NCI-H82 treated with DMSO at 0.1 percent for 48 hours (cell line): ENCODE results near the gene POU4F3.

Experiments
- DNase-seq: peaks from one replicate; lab custom pipeline; 2025; ENCODE audit not compliant: unreplicated experiment; lab: John Stamatoyannopoulos, UW

POU4F3 gene

DNA sequence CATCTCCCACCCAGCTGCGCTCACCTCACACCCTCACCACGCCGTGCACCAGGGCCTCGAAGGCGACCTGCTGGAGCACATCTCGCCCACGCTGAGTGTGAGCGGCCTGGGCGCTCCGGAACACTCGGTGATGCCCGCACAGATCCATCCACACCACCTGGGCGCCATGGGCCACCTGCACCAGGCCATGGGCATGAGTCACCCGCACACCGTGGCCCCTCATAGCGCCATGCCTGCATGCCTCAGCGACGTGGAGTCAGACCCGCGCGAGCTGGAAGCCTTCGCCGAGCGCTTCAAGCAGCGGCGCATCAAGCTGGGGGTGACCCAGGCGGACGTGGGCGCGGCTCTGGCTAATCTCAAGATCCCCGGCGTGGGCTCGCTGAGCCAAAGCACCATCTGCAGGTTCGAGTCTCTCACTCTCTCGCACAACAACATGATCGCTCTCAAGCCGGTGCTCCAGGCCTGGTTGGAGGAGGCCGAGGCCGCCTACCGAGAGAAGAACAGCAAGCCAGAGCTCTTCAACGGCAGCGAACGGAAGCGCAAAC is 1.1 kb downstream of the POU4F3 start:
- no peak for DNase-seq

DNA sequence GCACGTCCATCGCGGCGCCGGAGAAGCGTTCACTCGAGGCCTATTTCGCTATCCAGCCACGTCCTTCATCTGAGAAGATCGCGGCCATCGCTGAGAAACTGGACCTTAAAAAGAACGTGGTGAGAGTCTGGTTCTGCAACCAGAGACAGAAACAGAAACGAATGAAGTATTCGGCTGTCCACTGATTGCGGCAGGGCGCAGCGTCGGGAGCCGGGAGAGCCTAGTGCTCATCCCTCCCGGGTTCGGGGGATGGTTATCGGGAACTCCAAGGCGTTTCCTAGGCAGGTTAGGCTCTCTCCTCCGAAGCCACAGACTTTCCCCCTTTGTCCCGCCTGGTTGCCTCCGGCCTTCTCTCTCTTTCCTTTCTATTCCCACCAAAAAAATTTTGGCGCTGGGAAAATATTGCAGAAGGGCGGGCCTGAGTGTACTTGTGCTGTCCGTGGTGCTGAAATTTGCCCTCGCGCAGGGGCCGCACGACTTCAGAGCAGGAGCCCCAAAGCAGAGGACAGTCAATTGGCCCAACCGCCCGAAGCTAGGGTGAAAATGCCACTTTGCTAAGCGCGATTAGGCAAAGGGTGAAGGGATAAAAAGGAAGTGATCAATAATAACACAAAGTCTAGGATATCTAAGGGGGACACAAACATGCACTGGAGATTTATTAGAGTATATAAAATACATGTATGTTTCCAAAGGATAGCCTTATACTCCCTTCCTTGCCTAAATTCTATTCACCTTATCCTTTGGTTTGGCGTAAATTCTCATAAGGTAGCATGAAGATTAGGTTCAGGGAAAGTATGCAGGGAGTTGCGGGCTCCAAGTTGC is 1.8 kb downstream of the POU4F3 start:
- no peak for DNase-seq

DNA sequence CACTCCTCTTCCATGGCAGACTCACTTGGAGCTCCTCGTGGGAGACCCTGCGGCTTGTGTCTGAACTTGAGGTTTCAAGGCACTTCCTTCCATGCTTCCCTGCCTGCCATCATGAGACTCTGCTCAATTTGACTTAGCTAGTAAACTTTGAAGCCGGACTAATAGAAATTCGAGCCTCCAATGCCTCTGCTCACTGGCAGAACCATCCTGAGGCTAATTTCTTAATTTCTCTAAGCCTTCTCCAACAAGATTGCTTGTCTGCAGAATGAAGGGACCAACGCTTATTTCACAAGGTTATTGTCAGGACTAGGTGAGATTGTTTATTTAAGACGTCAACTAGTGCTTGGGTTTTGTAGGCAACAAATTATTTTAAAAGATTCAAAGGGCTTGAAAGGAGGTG is 3.2 kb downstream of the POU4F3 start:
- no peak for DNase-seq

DNA sequence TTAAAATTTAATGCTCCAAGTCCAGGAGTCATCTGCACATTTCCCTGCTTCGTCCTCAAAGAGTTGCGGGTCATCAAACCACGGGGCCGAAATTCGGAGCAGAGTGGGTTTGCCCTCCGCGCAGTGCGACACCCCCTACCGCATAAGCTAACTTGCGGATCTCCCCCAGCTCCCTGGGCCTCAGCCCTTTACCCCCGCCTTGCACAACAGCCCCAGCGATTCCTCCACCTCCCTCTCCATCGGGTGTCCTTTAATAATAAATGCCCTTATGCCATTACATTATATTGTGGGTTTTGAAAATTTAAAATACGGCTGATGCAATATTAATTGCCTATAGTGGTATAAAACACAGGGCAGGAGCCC is 3.9 kb downstream of the POU4F3 start:
- DNase-seq: no peak

DNA sequence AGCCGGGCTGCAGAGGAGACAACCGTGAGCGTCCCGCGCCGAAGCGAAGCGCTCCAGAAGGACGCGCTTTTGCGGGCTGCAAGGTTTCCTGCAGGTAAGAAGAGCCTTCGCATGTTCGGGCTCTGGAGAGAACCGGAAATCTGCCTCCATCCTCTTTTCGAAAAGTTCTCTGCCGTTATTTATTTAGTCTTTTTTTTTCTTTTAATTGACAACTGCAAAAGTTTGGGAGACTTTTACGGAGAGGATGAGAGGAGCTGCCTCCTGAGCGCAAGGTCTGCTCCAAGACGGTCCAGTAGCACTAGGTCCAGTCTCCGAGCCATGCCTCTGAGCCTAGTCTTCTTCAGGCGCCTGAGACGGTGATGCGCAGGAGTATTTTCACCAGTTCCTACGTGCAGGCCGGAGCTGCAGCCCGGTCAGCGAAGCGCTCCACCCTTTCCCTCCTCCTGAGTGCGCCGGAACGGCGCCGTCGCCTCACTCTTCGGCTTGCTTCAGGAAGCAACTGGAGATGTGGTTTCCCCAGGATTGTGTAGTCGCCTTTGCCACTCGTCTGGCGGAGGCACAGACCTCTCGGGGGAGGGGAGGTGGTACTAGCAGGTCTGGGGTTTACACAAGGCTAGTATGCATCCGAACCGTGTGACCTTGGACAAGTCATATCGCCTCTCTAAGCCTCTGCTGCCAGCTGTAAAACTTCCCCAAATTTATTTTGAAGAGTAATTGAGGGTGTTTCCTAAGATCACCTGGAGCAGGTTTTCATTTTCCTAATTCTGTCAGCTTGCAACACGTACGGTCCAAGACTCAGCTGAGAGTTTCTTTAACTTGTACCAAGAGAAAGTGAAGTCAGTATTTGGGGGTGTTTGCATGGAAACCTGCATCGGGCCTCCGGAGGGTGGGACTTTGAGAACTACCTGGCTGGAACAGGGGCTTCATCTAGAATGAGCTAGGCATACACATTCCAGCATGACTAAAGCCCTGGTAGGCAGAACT is 4.5 kb downstream of the POU4F3 start:
- DNase-seq: no peak

DNA sequence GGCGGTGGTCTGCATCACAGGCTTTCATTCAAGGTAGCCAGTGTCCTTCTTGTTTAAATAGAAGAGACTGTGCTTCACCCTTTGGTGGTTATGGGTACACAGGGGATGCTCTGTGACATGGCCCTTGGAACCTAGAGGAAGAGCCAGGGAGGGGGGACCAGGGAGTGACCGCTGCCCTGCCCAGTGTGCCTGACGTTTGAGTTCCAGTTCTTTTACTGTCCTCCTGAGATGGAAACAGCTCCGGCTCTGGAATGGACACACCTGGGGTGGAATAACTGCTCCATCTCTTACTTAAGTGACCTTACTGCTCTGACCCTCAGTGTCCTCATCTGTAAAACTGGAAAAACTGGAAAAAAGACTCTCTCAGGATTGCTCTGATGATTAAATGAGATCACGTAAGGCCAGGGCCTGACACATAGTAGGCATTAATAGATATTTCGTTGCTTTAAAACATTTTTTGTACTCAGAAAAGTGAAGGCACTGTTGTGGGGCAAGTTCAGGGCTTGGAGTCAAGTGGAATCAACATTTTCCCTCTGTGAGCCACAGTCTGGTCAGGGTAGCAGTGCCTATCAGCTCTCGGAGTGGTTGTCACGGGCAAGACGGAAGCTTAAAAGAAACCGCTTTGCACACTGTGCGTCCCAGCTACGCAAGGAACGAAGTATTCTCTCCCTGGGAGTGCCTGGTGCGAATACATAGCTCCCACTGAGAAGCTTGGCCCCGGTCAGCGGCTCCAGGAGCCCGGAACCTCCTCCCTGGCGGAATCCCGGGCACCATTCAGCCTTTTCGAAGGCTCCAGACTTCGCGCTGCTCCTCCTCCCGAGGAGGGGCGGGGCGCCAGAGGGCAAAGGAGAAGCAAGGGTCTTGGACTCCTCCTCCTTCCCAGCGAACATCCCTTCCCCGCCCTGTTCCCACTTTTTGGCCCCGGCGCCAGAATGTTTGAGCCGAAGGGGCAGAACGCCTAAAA is 5.8 kb downstream of the POU4F3 start:
- no peak for DNase-seq

DNA sequence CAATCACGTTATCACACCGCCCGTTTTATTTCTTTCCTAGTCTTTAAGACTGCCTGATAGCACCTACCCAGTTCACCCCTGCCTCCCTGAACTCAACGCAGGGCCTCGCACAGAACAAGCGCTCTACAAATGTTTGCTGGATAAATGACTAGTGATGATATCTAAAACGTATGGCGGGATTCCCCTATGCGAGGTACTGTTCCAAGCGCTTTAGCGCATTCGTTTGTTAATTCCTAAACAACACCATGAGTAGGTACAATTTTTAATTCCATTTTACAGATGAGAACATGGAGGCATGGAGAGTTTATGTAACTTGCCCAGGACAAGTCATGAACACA is 6.6 kb downstream of the POU4F3 start:
- DNase-seq: no peak

DNA sequence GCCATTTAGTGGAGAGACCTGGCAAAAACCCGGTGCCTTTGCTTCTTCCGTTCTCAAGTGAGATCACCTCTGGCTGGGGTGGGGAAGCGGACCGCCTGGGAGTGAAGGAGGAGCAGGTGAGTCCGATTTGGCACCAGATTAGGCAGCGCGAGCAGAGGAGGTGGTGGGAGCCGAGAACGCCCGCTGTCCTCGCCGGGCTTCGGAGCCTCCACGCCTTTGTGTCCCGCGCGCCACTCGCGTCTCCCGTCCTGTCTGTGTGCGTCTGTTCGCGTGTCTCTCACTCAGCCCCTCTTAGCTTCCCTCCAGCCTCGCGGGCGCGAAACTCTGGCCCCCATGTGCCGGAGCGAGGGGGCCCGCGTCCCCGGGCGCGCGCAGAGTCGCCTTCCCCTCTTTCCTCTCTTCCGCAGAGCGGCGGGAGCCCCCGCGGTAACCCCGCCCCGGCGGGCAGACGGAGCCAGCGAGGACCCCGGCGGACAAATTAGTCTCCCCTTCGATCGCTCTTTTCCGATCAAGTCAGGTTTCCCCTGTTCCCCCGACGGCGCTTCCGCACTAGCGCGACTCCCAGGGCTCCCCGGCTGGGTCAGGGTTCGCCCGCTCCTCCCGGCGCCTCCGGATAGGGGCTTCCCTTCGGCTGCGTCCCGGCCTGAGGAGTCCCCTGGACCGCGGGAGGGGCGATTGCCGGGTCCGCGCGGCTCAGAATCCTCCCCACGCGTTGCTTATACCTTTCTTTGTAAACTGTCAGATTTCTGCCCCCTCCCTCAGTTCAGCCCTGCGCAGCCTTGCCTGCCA is 7.1 kb downstream of the POU4F3 start:
- DNase-seq: no peak

DNA sequence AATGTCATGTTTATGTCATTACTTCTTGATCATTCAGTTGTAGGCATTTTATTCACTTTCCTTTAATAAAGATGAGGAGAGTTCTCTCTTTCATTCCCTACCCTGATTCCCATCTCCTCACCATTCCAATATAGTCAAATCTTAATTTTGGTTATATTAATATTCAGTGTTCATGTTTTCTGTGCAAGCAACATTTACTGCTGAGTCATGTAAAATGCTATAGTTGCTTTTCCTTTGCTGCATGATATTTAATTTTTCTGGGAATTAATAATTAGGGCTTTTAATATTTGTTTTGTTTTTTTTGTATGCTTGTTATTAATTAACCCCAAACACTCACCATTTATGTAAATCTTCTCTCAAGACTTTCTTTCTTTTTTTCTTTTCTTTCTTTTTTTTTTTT is 18.5 kb downstream of the POU4F3 start:
- no peak for DNase-seq

DNA sequence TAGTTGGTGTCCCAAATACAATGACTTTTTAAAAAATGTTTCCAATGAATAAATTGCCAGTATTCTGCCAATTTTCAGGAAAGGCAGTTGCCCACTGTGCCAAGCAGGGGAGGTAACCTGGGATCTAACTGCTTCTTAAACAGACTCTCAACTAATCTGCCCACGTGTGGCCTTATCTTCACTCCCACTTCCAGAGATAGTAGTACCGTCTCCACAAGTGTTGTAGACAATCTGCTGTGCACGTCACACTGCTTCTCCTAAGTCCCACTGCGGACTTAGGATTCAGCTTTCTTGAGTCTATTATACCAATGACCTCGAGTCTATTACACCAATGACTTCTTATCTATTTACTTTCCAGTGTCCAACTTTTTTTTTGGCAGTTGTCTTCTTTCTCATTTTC is 21.2 kb downstream of the POU4F3 start:
- no peak for DNase-seq

DNA sequence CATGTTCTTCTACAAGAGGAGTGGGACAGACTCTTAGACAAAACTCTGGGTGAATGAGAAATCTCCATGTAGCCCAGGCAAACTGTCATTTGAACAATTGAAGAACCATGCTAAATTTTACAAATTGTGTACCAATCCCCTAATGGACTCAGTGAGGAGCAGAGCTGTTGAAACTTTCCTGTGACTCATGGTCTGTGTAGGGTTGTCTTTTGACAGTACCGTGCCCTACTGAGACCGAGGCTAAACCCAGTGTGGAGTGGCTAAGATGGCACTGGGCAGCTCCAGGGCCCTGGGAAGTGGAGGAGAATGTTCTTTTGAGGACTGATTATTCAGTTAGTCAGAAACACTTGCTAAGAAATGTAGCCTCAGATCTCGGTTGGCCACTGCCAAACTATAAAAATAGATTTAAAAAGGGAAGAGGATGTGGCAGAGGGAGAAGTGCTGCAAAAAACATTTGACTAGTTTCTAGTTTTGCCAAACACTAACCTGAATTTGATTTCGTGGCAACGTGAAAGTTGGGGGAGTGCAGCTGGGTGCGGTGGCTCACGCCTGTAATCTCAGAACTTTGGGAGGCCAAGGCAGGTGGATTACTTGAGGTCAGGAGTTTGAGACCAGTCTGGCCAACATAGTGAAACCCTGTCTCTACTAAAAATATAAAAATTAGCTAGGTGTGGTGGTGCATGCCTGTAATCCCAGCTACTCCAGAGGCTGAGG is 24.7 kb downstream of the POU4F3 start:
- no peak for DNase-seq

DNA sequence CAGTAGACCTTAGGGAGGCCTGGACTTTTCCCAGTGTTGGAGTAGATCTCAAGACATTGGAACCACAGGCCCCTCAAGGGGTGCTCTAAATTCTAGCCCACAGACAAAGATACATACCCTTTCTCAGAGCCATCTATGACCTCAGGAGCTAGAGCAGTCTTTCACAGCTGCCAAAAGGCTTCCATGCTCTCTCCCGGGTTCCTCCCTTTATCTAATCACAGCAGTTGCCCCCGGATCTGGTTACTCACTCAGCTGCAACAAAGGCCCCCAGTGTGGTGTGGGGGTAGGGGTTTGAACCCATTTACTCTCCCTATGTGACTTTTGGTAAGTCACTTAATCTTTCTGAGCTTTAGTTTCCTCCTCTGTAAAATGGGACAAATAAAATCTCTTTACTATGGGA is 27.0 kb downstream of the POU4F3 start:
- no peak for DNase-seq

DNA sequence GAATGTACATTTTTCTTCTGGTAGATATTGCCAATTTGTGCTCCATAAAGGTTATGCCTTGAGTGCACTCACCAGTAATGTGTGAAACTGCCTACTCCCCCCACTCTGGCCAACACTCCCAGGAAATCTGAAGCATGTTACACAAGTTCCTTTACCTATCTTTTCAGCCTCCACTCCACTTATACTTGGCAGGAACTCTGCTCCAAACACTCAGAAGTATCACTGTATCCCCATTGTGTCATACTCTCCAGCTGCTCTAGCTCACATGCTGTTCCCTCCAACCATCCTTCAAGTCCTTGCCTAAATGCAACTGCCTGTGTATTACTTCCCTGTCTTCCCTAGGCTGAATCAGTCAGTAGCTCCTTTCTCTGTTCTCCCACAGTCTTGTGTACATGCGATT is 28.3 kb downstream of the POU4F3 start:
- DNase-seq: no peak

DNA sequence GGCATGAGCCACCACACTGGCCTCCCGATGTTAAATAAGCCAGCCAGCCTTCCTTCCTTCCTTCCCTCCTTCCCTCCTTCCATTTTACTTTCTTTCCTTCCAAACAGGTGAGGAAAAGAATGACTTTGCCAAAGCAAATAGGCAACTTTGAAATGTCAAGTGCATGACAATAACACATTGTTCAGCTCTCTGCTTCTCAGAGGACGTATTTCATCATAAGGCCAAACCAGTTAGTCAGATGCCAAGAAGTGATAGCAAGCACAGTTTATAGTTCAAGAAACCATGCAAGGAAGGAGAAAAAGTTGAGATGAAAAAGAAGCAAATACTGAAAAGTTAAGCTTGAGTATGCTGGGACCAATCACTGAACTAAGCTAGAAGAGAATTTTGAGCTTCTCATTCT is 29.5 kb downstream of the POU4F3 start:
- no peak for DNase-seq

DNA sequence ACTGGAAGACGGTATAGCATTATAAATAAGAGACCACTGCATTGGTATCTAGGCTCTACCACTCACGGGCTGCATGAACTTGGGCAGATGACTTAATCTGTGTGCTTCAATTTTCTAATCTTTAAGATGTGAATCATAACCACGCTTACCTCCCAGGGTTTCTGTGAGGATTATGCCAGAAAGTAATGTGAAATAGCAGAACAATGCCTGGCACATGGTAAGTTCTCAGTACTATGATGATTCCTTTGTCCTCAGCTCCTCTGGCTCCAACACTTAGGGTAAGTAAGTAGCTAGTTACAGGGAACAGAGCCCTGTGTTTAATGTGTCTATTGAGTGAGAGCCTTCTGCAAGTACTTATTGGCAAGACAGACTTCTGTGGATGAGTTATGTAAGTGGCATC is 31.1 kb downstream of the POU4F3 start:
- no peak for DNase-seq

DNA sequence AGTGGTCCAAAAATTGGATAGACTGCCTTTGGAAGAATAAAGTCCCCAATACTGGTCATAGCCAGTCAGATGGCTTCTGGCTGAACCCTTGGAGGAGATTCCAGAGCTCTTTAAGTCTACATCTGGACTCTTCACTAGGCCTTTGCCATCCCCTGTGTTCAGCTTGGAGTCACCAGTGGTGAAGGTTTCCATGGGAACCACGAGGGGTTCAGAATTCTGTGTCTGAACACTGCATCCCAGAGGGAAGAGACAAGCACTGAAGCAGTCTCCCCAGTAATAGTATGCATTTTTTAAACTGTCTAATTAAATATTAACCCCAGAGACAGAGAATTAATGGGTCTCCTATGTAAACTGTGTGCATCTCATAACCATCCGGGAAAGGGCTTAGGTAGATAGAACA is 38.2 kb downstream of the POU4F3 start:
- DNase-seq: no peak

DNA sequence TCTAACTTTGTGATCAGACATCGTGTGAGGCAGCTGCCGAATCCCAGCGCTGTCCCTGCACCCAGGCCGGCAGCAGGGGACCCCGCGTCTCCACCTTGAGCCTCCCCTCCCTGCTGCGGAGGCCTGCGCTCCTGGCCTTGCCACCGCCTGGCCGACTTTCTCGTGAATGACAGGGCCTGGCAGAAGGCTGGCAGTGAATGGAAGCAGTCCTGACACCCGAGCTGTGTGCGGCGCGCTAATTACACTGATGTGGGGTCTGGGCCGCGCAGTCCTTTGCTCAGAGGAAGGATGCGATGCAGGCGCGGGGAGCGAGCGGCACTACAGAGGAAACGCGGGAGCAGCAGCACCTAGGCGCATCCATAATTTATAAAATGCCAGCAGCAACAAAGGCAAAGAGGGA is 40.3 kb downstream of the POU4F3 start:
- DNase-seq: no peak

DNA sequence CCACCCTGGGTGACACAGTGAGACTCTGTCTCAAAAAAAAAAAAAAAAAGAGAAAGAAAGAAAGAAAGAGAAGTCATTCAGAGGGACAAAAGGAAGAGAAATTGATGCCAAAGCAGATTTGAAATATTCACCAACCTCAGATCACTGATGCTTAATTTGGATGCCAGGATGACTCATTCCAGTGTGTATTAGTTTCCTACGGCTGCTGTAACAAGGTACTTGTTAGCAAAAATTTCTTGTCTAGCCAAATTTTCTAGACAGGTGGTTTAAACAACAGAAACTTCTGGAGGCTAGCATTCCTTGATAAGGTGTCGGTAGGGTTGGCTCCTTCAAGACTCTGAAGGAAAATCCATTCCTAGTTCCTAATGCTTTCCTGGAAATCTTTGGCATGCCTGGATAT is 42.1 kb downstream of the POU4F3 start:
- DNase-seq: no peak

DNA sequence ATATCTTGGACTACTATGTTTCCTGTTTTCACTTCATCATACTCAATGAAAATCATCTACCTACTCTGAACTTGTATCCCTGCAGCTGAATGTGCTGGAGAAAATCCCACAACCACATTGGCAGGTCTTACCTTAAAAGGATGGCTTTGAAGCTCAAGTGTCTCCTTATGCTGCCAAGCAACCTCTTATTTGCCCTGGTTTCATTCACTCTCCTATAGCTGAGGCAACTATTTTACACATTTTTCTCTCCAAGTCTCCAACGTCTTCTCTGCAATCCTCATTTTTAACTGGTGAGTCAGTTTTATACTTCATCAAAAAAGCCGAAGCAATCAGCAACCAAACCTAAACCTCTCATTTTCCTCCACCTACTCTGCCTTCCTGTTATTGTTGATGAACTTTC is 49.7 kb downstream of the POU4F3 start:
- no peak for DNase-seq

DNA sequence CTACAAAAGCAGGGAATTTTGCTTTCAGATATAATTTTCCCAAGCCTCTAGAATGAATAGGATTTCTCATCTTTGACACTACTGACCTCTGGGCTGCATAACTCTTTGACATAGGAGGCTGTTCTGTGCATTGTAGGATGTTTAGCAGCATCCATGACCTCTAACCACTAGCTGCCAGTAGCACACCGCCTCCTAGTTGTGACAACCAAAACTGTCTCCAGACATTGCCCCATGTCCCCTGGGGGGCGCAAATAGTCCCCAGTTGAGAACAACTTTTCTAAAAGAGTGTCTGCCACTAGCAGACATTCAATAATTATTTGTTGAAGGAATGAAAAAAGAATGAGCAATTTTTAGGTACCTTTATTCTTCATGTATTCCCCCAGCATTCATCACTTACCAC is 51.8 kb downstream of the POU4F3 start:
- no peak for DNase-seq
